Measurements from ENCODE around the gene CUTA. TPM values are rescaled to one million over a fixed set of nuclear protein-coding genes. Genes with fewer than 3 reads are reported as not detected.

Gene CUTA
- total and polyA plus RNA-seq, 2 of the 13 experiments (the other 11 are each of a cell fraction or from before 2014, with no cell fraction given), result 170 to 180 TPM

DNA sequence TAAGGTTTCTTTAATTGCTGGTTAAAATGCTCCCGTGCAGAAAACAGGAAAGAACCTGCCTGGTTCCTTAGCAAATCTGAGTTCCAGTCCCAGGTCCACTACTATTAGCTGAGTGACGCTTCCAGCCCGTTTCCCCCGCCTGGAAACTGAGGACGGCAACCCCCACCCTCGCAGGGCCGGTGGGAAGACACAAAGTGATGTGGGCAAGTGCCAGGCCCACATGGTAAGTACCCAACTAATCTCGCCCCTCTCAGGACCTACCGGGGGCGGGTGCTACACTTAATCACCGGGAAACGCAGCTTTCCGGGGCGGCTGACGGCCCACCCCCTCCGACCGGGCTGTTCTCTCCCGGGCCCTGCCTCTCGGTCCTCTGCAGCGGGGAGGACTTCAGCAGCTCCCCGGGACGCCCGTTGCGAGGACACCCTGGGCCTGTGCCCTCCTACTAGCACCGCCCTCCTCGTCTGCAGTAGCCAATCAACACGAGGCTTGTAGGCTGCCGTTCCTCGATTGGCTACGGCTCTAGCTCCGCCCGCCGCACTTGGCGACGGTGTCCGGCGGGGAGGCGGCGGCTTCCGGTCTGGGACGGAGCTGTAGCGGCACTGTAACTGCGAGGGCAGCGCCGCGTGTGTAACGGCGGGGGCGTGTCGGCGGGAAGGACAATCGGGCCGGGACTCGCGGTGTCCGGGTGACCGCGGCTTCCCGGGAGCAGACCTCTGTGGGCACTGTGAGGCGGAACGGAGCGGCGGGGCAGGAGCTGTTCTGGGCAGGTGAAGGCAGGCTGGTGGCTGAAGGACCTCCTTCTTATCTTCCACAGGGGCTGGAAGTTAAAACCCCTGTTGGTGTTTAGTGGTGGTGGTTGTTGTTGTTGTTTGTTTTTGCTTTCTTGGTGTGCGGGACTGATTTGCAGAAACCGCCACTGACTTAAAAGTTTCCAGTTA lies 36.4 kb upstream of the CUTA start, which contains the start of gene ZBTB9 (continued):
- TF ChIP-seq, protein P1, sequence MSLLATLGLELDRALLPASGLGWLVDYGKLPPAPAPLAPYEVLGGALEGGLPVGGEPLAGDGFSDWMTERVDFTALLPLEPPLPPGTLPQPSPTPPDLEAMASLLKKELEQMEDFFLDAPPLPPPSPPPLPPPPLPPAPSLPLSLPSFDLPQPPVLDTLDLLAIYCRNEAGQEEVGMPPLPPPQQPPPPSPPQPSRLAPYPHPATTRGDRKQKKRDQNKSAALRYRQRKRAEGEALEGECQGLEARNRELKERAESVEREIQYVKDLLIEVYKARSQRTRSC (CRISPR knock-in tag; IDR thresholded peaks at IDR 0.05; ENCODE audit: low read depth), result no peak
- no peak for TF ChIP-seq REXO4 (CRISPR knock-in tag; IDR thresholded peaks at IDR 0.05; ENCODE audit: borderline replicate concordance)
- TF ChIP-seq DMAP1 (CRISPR knock-in tag; IDR thresholded peaks at IDR 0.05), result peak; percentile 94
- no peak for TF ChIP-seq PCBP2 (optimal IDR thresholded peaks at IDR 0.05; ENCODE audit: low read depth, low read length, poor library complexity, severe bottlenecking)
- TF ChIP-seq NFE2L2 (IDR thresholded peaks at IDR 0.05; ENCODE audit: low read length), result no peak
- peak; percentile 86 for TF ChIP-seq ZNF883 (CRISPR knock-in tag; IDR thresholded peaks at IDR 0.05; ENCODE audit: not compliant biosample characterization)
- TF ChIP-seq CBFB (CRISPR knock-in tag; IDR thresholded peaks at IDR 0.05), result peak; percentile 71
- TF ChIP-seq ZNF629 (CRISPR knock-in tag; conservative IDR thresholded peaks at IDR 0.05), result peak; percentile 93
- peak; percentile 89 for TF ChIP-seq TBX2 (CRISPR knock-in tag; IDR thresholded peaks at IDR 0.05; ENCODE audit: borderline replicate concordance)
- TF ChIP-seq, protein P2, sequence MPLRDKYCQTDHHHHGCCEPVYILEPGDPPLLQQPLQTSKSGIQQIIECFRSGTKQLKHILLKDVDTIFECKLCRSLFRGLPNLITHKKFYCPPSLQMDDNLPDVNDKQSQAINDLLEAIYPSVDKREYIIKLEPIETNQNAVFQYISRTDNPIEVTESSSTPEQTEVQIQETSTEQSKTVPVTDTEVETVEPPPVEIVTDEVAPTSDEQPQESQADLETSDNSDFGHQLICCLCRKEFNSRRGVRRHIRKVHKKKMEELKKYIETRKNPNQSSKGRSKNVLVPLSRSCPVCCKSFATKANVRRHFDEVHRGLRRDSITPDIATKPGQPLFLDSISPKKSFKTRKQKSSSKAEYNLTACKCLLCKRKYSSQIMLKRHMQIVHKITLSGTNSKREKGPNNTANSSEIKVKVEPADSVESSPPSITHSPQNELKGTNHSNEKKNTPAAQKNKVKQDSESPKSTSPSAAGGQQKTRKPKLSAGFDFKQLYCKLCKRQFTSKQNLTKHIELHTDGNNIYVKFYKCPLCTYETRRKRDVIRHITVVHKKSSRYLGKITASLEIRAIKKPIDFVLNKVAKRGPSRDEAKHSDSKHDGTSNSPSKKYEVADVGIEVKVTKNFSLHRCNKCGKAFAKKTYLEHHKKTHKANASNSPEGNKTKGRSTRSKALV (CRISPR knock-in tag; IDR thresholded peaks at IDR 0.05), result no peak
- TF ChIP-seq ARNT2 (CRISPR knock-in tag; IDR thresholded peaks at IDR 0.05; ENCODE audit: low read depth), result peak; percentile 95
- peak; percentile 54; the same call in 1 of the 2 replicates for TF ChIP-seq AKAP8 (CRISPR knock-in tag; IDR thresholded peaks at IDR 0.05)
- TF ChIP-seq, protein P3, sequence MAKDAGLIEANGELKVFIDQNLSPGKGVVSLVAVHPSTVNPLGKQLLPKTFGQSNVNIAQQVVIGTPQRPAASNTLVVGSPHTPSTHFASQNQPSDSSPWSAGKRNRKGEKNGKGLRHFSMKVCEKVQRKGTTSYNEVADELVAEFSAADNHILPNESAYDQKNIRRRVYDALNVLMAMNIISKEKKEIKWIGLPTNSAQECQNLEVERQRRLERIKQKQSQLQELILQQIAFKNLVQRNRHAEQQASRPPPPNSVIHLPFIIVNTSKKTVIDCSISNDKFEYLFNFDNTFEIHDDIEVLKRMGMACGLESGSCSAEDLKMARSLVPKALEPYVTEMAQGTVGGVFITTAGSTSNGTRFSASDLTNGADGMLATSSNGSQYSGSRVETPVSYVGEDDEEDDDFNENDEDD (CRISPR knock-in tag; IDR thresholded peaks at IDR 0.05; ENCODE audit: borderline replicate concordance), result peak; percentile 91
- TF ChIP-seq, protein P4, sequence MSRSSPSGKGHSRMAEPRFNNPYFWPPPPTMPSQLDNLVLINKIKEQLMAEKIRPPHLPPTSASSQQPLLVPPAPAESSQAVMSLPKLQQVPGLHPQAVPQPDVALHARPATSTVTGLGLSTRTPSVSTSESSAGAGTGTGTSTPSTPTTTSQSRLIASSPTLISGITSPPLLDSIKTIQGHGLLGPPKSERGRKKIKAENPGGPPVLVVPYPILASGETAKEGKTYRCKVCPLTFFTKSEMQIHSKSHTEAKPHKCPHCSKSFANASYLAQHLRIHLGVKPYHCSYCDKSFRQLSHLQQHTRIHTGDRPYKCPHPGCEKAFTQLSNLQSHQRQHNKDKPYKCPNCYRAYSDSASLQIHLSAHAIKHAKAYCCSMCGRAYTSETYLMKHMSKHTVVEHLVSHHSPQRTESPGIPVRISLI (CRISPR knock-in tag; IDR thresholded peaks at IDR 0.05; ENCODE audit: borderline replicate concordance), result peak; percentile 72; the same call in 1 of the 2 replicates
- TF ChIP-seq KLF6 (CRISPR knock-in tag; IDR thresholded peaks at IDR 0.05), result peak; percentile 92
- TF ChIP-seq, protein P5, sequence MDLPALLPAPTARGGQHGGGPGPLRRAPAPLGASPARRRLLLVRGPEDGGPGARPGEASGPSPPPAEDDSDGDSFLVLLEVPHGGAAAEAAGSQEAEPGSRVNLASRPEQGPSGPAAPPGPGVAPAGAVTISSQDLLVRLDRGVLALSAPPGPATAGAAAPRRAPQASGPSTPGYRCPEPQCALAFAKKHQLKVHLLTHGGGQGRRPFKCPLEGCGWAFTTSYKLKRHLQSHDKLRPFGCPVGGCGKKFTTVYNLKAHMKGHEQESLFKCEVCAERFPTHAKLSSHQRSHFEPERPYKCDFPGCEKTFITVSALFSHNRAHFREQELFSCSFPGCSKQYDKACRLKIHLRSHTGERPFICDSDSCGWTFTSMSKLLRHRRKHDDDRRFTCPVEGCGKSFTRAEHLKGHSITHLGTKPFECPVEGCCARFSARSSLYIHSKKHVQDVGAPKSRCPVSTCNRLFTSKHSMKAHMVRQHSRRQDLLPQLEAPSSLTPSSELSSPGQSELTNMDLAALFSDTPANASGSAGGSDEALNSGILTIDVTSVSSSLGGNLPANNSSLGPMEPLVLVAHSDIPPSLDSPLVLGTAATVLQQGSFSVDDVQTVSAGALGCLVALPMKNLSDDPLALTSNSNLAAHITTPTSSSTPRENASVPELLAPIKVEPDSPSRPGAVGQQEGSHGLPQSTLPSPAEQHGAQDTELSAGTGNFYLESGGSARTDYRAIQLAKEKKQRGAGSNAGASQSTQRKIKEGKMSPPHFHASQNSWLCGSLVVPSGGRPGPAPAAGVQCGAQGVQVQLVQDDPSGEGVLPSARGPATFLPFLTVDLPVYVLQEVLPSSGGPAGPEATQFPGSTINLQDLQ (CRISPR knock-in tag; IDR thresholded peaks at IDR 0.05), result no peak
- peak; percentile 87 for TF ChIP-seq ZNF746 (CRISPR knock-in tag; IDR thresholded peaks at IDR 0.05)
- peak; percentile 83 for TF ChIP-seq CREM (IDR thresholded peaks at IDR 0.05)
- TF ChIP-seq CREM (CRISPR knock-in tag; IDR thresholded peaks at IDR 0.05), result no peak
- no peak for TF ChIP-seq HMG20A (CRISPR knock-in tag; IDR thresholded peaks at IDR 0.05; ENCODE audit: borderline replicate concordance)
- peak; percentile 69; the same call in 1 of the 2 replicates for TF ChIP-seq MTF2 (CRISPR knock-in tag; IDR thresholded peaks at IDR 0.05; ENCODE audit: borderline replicate concordance)
- TF ChIP-seq MEIS2 (CRISPR knock-in tag; IDR thresholded peaks at IDR 0.05), result peak; percentile 47; the same call in 1 of the 2 replicates

All from HepG2 (cell line).